Loucy (cell line): ENCODE data around the gene LY6G5C.
A peak's percentile ranks its signal among the peaks of the same experiment; 100 is the strongest.

Source experiments
- H2AFZ ChIP-seq: fragments of 200-600 bp; sonication (generic); 2 replicates; pipeline ENCODE4 v1.6.0; 2016; ENCODE audit warnings: antibody characterized with exemption, mild to moderate bottlenecking, low read length, moderate library complexity
- H3F3A ChIP-seq: fragments of 200-600 bp; 2 replicates; pipeline ENCODE4 v1.6.0; 2016; ENCODE audit warnings: antibody characterized with exemption, low read depth, mild to moderate bottlenecking
- H3K27me3 ChIP-seq: fragments of 200-600 bp; sonication (generic); 2 replicates; pipeline ENCODE4 v1.6.1; 2014; ENCODE audit warnings: low read length, mild to moderate bottlenecking; ENCODE audit not compliant: insufficient read depth, poor library complexity, severe bottlenecking
- H3K36me3 ChIP-seq: fragments of 200-600 bp; sonication (generic); 2 replicates; pipeline ENCODE4 v1.6.1; 2016; ENCODE audit warnings: low read length; ENCODE audit not compliant: insufficient read depth
- H3K4me1 ChIP-seq: fragments of 200-600 bp; sonication (generic); 2 replicates; pipeline ENCODE4 v1.5.1; 2014; ENCODE audit warnings: low read length, mild to moderate bottlenecking; ENCODE audit not compliant: insufficient read depth, poor library complexity, severe bottlenecking
- H3K4me2 ChIP-seq: fragments of 200-600 bp; sonication (generic); 2 replicates; pipeline ENCODE4 v1.6.0; 2014; ENCODE audit warnings: antibody characterized with exemption, low read length, low read depth, mild to moderate bottlenecking; ENCODE audit not compliant: poor library complexity, severe bottlenecking
- H3K4me3 ChIP-seq: fragments of 200-600 bp; sonication (generic); 2 replicates; pipeline ENCODE4 v1.5.1; 2014; ENCODE audit warnings: low read length, mild to moderate bottlenecking, mixed read lengths; ENCODE audit not compliant: poor library complexity, severe bottlenecking
- H3K79me2 ChIP-seq: fragments of 200-600 bp; sonication (generic); 2 replicates; pipeline ENCODE4 v1.6.1; 2014; ENCODE audit warnings: low read length; ENCODE audit not compliant: insufficient read depth
- H3K9ac ChIP-seq: fragments of 200-600 bp; sonication (generic); 2 replicates; pipeline ENCODE4 v1.6.0; 2014; ENCODE audit warnings: mild to moderate bottlenecking, low read depth, low read length, moderate library complexity; ENCODE audit not compliant: poor library complexity, severe bottlenecking
- H3K9me2 ChIP-seq: fragments of 200-600 bp; sonication (generic); replicated peaks from 2 replicates; pipeline ENCODE4 v1.6.1; 2016; ENCODE audit warnings: low read depth, low read length, mixed read lengths
- H3K9me3 ChIP-seq: fragments of 200-600 bp; sonication (generic); 2 replicates; pipeline ENCODE4 v1.6.1; 2014; ENCODE audit warnings: mild to moderate bottlenecking, antibody characterized with exemption, low read length, low read depth; ENCODE audit not compliant: insufficient read depth
- H4K20me1 ChIP-seq: fragments of 200-600 bp; sonication (generic); 2 replicates; pipeline ENCODE4 v1.6.0; 2014; ENCODE audit warnings: antibody characterized with exemption, low read length, mild to moderate bottlenecking; ENCODE audit not compliant: insufficient read depth, poor library complexity, severe bottlenecking
- CTCF ChIP-seq: fragments of 200-600 bp; sonication (generic); conservative IDR thresholded peaks from 2 replicates; pipeline ENCODE4 v1.5.1; 2014; ENCODE audit warnings: mild to moderate bottlenecking, antibody characterized with exemption, low read length
- EZH2phosphoT487 ChIP-seq: fragments of 200-600 bp; IDR thresholded peaks from 2 replicates; pipeline ENCODE4 v1.6.1; 2018; ENCODE audit warnings: antibody characterized with exemption, mild to moderate bottlenecking, moderate library complexity, borderline replicate concordance

LY6G5C gene

GRCh38 chr6:31725502-31726350 is 44.9 kb upstream of the LY6G5C start:
- Histone ChIP-seq H4K20me1 (peaks cover 16% of the 10 kb centered on the region), H3K9me2 (no peaks in the 10 kb centered on the region), H3K79me2 (peaks cover 37% of the 10 kb centered on the region), H3K4me3 (peak overlapping the region; percentile 14), H3K36me3 (peaks cover 11% of the 10 kb centered on the region; the same call in 1 of the 2 replicates), H3K4me2 (peak overlapping the region; percentile 58), H3K9me3 (no peaks in the 10 kb centered on the region), H3K9ac (peak overlapping the region; percentile 63), H3K4me1 (peaks cover 33% of the 10 kb centered on the region), H3F3A (peaks cover 7% of the 10 kb centered on the region; the same call in 1 of the 2 replicates), H3K27me3 (no peaks in the 10 kb centered on the region), H2AFZ (no peak overlapping the region)
- no peak for TF ChIP-seq CTCF
- no peak for TF ChIP-seq EZH2phosphoT487

GRCh38 chr6:31723980-31724691 is 43.3 kb upstream of the LY6G5C start:
- peaks cover 25% of the 10 kb centered on the region for H3K79me2 ChIP-seq
- H3K4me1 ChIP-seq, result peaks cover 26% of the 10 kb centered on the region
- no peak overlapping the region for H3K4me3 ChIP-seq
- TF ChIP-seq EZH2phosphoT487 (no peak), CTCF (no peak)
- H3K9me2 ChIP-seq, result no peaks in the 10 kb centered on the region
- peaks cover 10% of the 10 kb centered on the region for H4K20me1 ChIP-seq
- H3K4me2 ChIP-seq, result no peak overlapping the region
- H2AFZ ChIP-seq, result no peak overlapping the region
- peaks cover 4% of the 10 kb centered on the region; the same call in 1 of the 2 replicates for H3F3A ChIP-seq
- H3K9ac ChIP-seq, result no peak overlapping the region
- H3K36me3 ChIP-seq, result peaks cover 7% of the 10 kb centered on the region; the same call in 1 of the 2 replicates
- no peaks in the 10 kb centered on the region for H3K9me3 ChIP-seq
- no peaks in the 10 kb centered on the region for H3K27me3 ChIP-seq

- Histone ChIP-seq H3K79me2 (peaks cover 17% of the 10 kb centered on the region; the same call in 1 of the 2 replicates), H3K9me2 (no peaks in the 10 kb centered on the region), H3K4me2 (no peak within 1 kb of the TSS), H4K20me1 (peaks cover 5% of the 10 kb centered on the region), H3K27me3 (no peaks in the 10 kb centered on the region), H3K9ac (no peak within 1 kb of the TSS), H2AFZ (no peak within 1 kb of the TSS), H3K9me3 (no peaks in the 10 kb centered on the region), H3F3A (peaks cover 4% of the 10 kb centered on the region; the same call in 1 of the 2 replicates), H3K36me3 (peaks cover 7% of the 10 kb centered on the region; the same call in 1 of the 2 replicates), H3K4me1 (peaks cover 21% of the 10 kb centered on the region), H3K4me3 (no peak within 1 kb of the TSS)
- TF ChIP-seq CTCF, result no peak
- TF ChIP-seq EZH2phosphoT487, result no peak
Measured at GRCh38 chr6:31723245-31723979, 42.5 kb upstream of the LY6G5C start, which contains the start of gene MPIG6B. MPIG6B (plus strand) TSS chr6:31723373; CDS start chr6:31723384, 11 bp downstream.
